GM19351 (cell line): ENCODE results near the gene TRIM59.
A peak's percentile ranks its signal among the peaks of the same experiment; 100 is the strongest.

Experiments used
- ATAC-seq: cut with Tn5 transposase; IDR thresholded peaks from one replicate; pipeline ENCODE4 v1.9.1; 2021; ENCODE audit warnings: mild to moderate bottlenecking, moderate library complexity; ENCODE audit not compliant: unreplicated experiment

Gene TRIM59

GRCh38 chr3:160449636-160450598 lies at the start of gene TRIM59:
Gene TRIM59 (minus strand): TSS chr3:160449786. CDS start chr3:160439183, 10,603 bp downstream.
- peak; percentile 92 for ATAC-seq

DNA sequence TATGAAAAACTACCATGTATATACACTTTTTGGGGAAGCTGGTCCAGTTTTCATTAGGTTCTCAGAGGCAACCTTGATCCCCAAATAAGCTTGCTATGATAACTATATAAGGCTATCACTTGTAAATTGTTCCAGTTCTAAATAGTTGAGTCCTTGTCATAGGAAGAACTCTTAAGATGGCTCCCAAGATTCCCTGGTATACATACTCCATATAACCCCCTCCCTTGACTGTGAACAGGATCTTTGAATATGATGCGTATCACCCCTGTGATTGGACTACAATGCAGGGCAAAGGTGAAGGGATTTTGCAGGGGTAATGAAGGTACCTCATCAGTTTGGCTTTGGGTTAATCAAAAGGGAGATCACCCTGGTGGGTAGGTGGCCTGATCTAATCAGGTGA lies 48.6 kb upstream of the TRIM59 start:
- no peak for ATAC-seq

DNA sequence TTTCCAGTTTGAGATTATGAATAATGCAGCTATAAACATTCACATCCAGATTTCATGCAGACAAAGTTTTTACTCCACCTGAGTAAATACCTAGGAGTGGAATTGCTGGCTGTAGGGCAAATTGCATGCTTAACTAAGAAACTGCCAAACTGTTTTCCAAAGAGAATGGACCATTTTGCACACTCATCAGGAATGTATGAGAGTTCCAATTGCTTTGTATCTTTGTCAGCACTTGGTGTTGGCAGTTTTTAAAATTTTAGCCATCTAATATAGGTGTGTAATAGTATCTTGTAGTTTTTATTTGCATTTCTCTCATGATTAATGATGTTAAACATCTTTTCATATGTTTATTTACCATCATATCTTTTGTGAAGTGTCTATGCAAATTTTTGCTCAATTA lies 40.6 kb upstream of the TRIM59 start:
- no peak for ATAC-seq

- ATAC-seq, result no peak
These were observed 36.9 kb upstream of the TRIM59 start for GRCh38 chr3:160486459-160486869.

GRCh38 chr3:160482796-160483195 lies 33.2 kb upstream of the TRIM59 start:
- no peak for ATAC-seq

- no peak for ATAC-seq
These were observed 32.3 kb upstream of the TRIM59 start for GRCh38 chr3:160481856-160482255.

DNA sequence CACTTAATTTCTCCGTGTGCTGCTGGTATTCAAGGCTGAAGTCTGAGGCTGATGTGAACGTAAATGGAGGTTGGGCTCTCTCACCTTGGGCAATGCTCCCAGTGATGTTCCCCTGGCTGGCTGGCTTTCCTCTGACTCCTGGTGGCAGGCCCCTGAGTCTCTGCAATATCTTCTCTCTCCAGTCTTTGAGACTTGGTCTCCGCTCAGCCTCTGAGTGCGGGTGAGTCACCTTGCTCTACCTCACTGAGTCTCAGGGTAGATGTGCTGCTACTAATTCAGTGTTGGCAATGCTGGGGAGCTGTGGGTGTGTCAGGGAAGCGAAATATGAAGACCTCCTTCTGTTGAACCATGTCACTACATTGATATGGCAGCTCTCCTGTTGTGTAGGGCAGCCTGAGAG lies 31.3 kb upstream of the TRIM59 start:
- no peak for ATAC-seq

DNA sequence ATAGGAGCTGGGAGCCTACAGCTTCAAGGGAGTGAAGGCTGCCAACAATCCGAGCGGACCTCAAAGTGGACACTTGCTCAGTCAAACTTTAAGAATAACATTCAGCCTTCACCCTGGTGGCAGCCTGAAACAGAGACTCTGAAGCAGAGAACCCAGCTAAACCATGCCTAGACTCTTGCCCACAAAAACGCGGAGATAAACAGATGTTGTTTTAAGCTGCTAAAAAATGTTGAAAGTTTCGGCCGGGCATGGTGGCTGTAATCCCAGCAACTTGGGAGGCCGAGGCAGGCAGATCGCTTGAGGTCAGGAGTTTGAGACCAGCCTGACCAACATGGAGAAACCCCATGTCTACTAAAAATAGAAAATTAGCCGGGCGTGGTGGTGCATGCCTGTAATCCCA lies 29.8 kb upstream of the TRIM59 start:
- ATAC-seq, result no peak

- ATAC-seq, result no peak
These were observed 28.8 kb upstream of the TRIM59 start for GRCh38 chr3:160478338-160478737.

DNA sequence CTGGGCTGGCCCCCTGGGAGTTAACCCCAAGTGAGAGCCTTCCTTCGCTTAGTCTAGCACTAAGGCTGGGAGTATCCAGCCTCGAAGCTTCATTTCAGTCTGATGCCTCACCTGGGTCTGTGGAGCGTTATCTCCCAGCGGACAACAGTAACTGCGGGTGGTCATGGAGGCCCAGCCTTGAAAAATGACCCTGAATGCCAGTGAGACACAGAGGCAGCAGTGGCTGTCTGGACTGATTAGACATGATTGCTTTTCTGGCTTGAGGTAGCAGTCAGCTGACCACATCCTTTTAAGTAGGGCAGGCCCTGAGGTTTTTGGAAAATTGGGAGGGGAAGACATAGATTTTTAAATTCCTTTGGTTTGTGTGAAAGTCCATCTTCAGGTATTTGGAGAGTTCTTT lies 28.2 kb upstream of the TRIM59 start:
- ATAC-seq, result no peak

DNA sequence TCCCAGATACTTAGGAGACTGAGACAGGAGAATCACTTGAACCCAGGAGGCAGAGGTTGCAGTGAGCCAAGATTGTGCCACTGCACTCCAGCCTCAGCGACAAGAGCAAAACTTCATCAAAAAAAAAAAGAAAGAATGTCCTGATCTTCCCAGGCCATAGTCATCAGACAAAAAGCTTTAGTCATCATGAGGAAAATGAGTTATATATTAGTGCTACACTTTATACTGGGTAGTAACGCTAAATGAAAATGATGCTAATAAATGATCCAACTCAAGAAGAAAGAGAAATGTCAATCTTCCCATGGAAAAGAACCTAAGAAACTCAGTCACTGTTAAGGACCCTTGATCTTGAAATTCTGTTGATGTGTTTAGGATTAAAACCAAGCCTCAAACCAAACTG lies 26.3 kb upstream of the TRIM59 start:
- no peak for ATAC-seq

- no peak for ATAC-seq
These were observed 25.6 kb upstream of the TRIM59 start for GRCh38 chr3:160475153-160475552.

- ATAC-seq, result no peak
These were observed 24.8 kb upstream of the TRIM59 start for GRCh38 chr3:160474416-160474838.

DNA sequence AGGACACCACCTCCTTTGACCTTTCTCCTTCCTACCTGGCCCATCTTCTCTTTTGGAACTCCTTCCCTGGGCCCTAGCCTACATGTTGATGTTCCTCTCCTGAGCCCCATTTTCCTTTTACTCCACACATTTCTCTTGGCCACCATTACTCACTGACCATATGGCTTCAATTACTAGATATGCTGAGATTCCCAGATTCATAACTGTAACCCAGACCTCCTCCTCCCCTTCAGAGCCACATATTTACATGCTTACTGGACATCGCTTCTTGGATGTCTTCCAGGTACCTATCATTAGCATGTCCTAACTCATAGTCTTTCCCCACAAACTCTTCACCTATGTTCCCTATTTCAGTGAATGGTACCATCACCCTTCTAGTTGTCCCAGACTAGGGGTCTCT lies 24.4 kb upstream of the TRIM59 start:
- no peak for ATAC-seq

DNA sequence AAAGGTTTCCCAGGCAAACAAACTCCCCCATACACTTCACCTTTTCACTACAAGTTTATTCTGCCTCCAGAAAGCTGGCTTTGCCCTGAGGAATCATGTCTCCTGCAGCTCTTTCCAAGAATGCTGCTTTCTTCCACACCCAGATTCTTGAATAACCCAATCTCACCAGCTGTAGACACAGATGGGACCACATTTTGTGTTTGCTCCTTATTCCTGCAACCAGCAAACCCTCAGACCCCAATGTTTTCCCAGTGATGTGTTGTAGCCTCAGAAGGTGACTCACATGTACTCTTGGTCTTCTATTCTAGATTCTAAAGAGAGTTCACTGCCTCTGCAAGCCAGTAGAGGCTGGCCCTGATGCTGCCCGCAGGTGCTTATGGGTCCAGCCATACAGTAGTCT lies 23.6 kb upstream of the TRIM59 start:
- no peak for ATAC-seq

- ATAC-seq, result peak; percentile 82
These were observed 22.8 kb upstream of the TRIM59 start for GRCh38 chr3:160472344-160472743.

DNA sequence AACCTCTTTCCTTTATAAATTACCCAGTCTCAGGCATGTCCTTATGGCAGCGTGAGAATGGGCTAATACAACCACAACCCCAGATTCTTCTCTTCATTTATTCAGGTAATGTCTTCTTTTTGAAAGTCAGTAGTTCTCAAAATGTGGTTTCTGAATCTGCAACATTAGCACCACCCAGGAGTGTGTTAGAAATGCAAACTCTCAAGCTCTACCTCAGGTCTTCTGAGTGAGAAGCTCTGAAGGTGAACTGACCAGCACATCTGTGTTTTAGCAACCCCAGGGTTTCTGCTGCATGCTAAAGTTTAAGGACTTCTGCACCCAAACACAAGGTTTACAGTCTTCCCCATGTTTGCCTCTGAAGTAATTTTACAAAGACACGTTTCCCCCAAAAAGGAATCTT lies 22.3 kb upstream of the TRIM59 start:
- no peak for ATAC-seq

DNA sequence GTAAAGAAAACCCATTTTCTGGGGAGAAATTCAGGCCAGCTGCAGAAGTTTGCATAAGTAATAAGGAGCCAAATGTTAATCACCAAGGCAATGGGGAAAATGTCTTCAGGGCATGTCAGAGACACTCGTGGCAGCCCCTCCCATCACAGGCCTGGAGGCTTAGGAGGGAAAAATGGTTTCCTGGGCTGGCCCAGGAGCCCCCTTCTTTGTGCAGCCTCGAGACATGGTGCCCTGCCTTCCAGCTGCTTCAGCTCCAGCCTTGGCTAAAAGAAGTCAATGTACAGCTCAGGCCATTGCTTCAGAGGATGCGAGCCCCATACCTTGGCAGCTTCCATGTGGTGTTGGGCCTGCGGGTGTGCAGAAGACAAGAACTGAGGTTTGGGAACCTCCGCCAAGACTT lies 20.6 kb upstream of the TRIM59 start:
- ATAC-seq, result no peak

DNA sequence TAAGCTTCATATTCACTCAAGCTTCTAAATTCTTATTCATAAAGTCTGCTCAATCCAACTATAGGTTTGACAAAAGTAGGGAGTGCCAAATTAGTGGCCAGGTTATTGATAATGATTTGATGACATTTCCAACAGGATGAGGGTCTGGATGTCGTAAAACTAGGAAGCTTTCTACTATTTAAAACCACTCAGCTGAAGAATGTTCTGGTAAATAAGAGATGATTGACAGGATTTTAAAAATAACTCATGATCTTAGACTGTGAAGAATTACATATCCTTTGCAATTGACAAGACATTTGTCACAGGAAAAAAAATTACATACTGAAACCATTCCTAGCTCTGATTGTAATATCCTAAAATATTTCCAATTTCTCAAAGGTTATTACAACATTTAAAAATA lies 15.4 kb upstream of the TRIM59 start:
- ATAC-seq, result no peak

- ATAC-seq, result no peak
These were observed 14.7 kb upstream of the TRIM59 start for GRCh38 chr3:160464321-160464720.

DNA sequence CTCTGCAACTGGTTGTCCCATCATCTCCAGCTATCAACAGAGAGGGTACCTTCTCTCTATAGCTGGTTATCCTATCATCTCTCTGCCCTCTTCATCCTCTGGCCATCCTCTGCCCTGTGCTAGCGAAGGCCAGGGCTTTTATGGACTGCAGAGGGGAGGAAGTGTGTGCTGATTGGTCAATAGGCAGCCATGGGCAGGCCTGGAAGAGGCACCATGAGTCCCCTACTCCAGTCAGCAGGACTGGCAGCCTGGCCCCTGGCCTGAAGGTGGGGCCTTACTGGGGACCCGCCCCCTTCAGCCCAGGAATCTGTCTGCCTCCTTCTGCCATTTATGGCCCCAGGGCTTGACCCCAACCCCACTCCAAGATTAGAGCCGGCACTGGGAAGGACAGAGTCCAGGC lies 10.4 kb upstream of the TRIM59 start:
- no peak for ATAC-seq

DNA sequence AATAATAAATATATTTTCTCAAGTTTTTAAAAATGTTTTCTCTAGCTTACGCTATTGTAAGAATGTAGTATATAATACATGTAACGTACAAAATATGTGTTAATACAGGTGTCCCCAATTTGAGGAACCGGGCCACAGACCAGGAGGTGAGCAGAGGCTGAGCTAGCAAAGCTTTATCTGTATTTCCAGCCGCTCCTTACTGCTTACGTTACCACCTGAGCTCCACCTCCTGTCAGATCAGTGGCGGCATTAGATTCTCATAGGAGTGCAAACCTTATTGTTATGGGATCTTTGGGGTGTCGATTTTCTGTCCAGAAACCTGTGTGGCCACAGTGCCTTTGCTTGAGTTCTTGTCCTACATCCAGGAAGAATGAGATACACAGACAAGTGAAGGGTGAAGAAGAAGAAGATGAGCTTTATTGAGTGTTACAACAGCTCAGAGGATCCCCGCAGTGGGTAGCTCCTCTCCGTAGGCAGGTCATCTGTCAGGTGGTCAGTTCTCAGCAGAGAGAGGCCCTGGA lies 9.9 kb upstream of the TRIM59 start:
- no peak for ATAC-seq
